GM21786 (cell line): ENCODE results near the gene MRPS35.

Source experiments
- ATAC-seq: cut with Tn5 transposase; IDR thresholded peaks from one replicate; pipeline ENCODE4 v1.9.1; 2021; ENCODE audit not compliant: unreplicated experiment

The MRPS35 gene

DNA sequence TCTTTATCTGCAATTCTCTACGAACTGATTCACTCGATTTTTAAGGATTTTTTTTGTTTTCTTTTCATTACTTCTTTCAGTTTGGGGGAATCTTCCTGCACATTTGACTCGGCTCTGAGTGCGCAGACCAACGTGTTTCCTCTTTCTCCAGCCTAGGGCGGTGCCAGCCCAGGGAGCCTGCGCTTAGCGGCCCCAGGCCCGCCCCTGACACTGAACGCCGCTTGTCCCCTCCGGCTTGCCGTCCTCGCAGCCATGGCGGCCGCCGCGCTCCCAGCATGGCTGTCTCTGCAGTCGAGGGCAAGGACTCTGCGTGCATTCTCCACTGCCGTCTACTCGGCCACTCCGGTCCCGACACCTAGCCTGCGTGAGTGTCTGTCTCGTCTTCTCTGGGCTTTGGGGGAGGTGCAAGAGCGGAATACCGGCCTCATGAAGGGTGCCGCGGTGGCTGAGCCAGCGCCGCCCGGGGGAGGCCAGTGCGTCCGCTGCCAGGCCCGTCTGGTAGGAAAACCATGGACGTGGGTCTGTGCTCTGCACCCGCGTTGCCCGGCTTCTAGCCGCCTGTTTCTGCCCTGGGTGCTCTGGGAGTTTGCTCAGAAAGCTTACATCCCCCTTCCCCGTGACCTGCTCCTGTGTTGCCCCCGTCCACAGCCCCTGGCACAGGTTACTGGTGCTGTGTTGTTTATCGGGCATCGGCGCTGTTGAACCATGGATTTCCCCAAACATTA lies at the start of gene MRPS35:
TSS of gene MRPS35 (plus strand) at position 241 of the 725 bp plus-strand sequence. CDS start at position 253, 12 bp downstream.
- ATAC-seq: peak; percentile 96

DNA sequence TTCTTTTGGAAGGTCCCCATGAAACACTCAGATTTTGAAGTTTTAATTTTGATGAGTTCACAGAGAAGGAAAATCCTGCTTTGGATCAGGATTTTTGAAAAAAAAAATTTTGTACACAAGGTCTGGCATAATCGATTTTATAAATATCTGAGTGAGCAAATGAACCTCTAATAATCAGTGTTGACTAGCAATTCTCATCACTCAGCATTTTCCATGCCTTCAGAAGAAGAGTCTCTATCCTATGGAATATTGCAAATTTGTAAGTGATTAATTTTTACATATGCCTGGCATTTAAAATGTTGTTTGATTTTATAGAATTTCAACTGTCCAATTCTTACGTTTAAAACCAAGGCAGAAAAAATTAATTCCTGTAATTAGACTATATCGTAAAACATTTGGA lies 44.9 kb upstream of the MRPS35 start:
- no peak for ATAC-seq

DNA sequence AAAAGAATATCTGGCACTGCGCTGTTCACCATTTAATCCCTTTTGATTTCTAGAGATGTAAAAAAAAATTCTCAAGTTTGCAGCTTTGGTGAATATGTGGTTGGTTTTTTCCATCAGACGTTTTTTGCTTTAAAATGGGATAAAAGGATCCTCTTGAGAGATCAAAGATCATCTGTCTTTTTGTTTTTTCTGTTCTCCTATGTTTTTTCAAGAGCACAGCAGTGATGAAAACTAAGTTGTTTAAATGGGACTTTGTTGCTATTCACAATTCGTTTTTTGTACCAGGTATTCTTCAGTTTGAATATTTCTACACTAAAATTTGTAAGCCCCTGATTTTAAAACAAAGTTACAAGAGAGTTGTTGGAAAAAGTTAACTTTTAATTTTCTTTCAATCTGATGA lies 44.1 kb upstream of the MRPS35 start:
- ATAC-seq: no peak

DNA sequence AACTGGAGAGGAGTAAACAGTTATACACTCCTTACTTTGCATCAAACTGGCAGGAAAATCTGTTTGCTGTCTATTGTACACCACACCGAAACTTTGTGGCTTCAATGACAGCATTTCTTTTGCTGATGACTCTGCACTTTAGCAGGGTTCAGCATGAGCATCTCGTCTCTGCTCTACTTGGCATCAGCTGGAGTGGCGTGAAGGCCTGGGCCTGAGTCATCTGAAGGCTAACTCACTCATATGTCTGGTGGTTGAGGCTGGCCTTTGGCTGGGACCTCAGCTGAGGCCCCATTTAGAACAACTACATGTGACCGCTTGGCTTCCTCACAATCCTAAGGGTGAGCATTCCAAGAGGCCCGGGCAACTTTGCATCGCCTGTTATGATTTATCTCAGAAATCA lies 43.1 kb upstream of the MRPS35 start:
- ATAC-seq: no peak

DNA sequence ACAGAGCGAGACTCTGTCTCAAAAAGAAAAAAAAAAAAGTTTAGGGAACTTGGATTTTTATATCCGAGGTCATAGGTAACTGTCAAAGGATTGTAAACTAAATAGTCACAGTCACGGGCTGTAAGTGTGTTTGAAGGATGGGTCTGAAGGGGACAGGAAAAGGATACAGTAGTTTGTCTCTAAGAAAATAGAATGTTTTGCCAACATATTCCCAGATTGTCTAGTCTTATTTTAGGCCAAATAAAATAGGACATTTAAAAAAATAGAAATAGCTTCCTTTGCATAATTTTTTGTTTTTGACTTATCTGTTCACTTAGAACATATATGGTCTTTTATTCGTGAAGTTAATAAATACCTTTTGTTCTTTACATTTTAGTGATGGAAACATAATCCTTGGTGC lies 38.6 kb upstream of the MRPS35 start:
- ATAC-seq: no peak

DNA sequence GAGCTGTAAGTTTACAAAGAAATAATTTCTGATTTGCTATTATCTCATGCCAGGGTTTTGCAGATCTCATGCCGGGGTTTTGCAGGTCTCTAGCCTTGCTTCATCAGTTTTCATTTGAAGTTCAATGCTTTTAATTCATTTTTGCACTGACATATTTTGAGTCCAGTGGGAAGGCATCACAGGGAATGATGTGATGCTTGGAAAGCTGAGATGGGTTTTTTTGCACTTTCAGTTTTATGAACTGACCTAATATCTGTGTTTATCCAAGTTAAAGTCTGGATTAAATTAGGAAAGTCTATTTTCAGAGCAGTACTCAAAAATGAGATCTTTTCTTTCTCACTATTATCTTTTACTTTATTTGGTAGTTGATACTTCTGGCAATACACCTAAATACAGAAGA lies 38.0 kb upstream of the MRPS35 start:
- ATAC-seq: no peak

DNA sequence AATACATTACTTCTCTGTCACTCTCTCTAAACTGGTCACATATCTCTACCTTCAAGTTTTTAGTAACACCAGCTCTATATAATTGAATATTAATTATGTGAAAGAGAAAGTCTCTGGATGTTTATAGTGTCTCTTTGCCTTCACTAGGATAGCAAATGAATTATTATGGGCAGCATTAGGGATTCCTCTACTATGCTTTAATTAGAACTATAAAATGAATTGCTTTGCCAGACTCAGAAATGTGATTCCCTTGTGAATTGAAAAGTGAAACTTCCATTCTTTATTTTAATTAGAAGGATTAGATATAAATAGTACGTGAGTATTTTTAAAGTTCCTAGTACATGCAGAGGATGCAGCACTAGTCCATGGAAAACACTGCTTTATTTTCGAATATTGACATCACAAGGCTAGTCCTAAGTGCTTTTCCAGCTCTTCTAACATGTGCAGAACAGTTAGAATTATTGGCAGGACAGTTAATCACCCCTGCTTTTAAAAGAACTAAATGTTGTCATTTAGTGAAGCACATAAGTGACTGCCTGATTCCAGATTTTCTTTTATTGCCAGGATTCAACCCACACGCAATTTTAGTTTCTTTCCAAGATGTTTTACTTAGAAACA lies 37.4 kb upstream of the MRPS35 start:
- ATAC-seq: no peak

DNA sequence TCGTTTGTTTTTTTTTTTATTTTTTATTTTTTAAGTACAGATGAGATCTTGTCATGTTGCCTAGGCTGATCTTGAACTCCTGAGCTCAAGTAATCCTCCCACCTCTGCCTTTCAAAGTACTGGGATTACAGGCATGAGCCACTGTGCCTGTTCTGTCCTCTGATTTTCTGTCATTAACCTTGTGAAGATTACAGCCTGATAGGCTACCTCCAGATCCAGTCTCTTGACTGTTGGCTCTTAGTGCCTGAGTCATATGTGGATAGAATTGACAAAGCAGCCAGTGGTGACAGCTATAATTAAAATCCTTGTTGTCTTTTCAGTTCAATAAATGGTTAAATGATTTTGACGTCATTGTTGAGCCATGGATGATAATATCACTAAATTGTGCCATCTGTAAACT lies 35.6 kb upstream of the MRPS35 start:
- ATAC-seq: no peak

DNA sequence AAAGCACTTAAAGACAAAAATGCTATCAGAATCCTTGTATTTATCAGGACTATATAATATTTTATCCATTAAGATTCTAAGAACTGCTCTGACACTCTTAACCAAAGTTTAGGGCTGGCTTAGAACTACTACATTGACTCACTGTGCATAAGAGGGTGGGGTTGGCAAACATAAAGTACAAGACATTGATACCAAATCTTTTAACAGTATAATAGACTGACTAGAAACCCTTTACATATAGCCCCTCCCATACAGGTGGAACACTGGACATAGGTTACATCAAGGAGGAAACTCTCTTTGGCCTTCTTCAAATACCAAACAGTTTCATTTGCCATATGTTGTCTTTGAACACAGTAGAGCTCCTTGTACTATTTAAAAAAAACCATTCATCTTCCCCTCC lies 30.0 kb upstream of the MRPS35 start:
- ATAC-seq: no peak

DNA sequence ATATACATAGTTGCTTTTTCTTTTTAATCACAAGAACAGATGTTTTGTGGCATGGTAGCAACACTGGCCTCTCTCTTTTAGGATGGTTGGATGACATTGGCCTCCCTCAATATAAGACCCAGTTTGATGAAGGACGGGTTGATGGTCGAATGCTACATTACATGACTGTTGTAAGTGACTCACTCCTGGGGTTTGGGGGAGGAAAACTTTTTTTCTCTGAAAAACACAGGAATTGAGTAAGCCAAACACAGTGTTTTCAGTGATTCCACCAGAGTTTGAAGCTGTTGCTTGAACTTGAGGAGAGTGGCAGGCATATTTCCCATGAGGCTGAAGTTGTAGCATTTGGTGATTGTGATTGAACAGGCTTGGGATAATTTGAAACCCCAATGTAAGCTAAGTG lies 28.1 kb upstream of the MRPS35 start:
- no peak for ATAC-seq

DNA sequence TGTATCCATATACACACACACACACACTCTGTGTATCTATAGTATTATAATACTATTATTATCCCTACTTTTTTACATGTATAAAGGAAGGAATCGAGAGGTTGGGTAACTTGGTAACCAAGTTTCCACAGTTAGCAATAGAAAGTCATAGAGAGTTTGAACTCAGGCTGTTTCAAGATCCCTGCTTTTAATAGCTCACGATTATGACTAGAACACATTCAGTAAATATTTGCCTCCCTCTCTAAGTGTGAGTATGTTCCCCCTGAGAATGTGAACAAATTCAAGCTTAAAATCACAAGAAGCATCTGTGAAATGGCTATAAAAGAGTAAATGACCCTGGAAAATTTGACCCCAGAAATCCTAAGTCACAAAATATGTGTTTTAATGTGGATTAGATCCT lies 25.4 kb upstream of the MRPS35 start:
- no peak for ATAC-seq

DNA sequence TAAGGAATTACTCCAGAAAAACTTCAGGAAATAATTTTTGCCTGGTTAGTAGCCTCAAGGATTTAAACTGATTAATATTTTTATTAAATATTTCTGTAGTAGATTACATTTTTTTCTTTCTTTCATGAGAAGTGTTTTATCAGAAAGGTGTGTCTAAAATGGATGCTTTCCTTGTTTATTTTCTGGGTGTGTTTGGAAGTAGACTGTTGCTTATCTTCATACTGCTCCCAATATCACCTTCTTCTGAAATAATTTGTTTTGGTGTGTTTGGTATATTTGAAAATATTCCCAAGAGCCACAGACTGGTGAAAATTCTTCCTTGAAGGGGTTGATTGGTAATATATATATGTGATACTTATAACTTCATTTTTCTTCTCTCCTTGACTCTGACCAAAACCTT lies 24.5 kb upstream of the MRPS35 start:
- ATAC-seq: no peak

DNA sequence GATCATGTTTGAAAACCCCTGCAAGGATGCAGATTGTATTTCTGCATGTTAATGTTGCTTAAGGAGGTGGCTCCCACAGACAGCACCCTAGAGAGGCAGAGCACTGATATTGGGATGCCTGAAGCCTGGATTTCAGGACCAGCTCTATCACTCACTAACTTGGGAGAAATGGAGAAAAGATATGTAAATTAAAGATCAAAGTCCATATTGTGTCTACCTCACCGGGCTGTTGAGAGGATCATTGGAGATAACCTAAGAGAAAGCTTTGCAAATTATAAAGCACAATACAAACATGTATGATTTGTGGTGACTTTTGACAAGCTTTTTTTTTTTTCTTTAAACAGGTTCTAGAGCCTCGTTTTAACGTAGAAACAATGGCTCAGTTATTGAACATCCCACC lies 22.0 kb upstream of the MRPS35 start:
- no peak for ATAC-seq

DNA sequence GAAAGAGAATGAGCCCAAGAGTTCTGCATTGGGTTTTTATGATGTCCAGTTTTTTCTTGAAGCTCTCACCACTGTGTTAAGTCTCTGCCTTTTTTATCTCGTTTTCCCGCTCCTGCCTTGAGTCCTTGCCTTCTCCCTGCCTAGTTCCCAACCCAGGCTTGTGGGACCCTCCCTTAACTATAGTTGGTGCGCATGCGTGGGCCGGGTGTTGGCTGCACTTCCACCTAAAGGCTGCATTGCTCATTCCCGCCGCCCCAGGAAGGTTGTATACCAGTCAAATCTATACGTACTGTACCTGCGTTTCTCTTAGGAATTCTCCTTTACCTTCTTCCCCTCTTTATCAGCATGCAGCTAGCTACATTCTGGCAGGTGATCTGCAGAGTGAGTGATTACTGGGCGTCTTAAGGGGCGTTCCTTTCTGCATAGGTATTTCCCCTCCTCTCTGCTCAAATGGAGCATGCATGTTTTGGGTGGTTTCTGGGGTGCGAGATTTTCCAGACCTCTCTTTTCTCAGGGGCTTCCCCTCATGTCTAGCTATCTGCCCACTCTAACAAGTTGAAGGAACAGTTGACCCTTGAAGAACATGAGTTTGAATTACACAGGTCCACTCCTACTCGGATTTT lies 21.0 kb upstream of the MRPS35 start:
- ATAC-seq: no peak

DNA sequence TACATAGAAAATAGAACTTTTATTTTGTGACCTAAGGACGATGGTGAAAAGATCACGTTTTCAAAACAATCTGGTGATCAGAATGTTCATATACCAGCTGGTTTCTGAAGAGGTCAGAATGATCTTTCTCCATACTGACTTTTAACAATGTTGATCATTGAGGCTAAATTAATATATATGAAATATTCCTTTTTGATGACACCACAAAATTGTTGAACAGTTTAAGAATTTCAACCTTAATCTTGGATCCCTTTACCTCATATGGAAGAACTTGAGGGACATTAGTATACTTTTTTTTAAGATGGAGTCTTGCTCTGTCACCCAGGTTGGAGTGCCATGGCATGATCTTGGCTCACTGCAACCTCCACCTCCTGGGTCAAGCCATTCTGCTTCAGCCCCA lies 17.2 kb upstream of the MRPS35 start:
- no peak for ATAC-seq

DNA sequence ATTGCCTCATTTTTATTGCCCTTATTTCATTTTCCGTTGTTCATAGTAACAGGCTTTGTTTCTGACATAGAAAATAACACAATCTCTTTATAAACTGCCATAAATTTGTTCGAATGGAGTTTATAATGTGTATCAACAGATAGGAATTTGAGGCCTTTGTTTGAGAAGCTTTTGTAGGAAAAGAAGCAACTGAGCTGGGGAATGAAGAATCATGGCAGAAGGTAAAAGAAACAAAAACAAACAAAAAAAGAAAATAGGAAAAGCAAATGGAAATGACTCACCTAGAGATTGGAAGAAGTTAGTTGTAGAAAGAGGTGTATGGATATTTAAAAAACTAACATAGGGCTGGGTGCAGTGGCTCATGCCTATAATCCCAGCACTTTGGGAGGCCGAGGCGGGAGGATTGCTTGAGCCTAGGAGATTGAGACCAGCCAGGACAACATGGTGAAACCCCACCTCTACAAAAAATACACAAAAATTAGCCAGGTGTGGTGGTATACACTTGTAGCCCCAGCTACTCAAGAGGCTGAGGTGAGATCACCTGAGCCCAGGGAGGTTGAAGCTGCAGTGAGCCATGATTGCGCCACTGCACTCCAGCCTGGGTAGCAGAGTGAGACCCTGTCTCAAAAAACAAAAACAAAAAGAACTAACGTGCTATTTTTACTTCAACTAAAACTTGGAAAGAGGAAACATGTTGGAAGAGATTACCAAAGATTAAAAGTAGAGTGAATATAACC lies 14.9 kb upstream of the MRPS35 start:
- ATAC-seq: no peak

DNA sequence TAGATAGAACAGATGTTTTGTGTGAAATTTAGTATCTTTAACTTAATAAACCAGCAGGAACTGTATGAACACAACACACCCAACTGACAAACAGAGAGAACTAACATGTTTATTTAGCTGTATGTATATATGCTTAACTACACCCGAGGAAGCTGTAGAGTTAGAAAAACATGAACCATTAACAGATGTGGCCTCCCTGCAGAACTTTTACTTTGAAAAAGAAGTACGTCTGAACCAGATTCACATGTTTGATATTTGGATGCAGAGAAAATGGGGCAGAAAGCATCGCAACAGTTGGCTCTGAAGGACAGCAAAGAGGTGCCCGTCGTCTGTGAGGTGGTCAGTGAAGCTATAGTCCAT lies 14.4 kb upstream of the MRPS35 start, which contains the start of gene REP15:
TSS of gene REP15 (plus strand) at position 155 of the 360 bp plus-strand sequence. CDS start at position 271, 116 bp downstream.
- no peak for ATAC-seq

DNA sequence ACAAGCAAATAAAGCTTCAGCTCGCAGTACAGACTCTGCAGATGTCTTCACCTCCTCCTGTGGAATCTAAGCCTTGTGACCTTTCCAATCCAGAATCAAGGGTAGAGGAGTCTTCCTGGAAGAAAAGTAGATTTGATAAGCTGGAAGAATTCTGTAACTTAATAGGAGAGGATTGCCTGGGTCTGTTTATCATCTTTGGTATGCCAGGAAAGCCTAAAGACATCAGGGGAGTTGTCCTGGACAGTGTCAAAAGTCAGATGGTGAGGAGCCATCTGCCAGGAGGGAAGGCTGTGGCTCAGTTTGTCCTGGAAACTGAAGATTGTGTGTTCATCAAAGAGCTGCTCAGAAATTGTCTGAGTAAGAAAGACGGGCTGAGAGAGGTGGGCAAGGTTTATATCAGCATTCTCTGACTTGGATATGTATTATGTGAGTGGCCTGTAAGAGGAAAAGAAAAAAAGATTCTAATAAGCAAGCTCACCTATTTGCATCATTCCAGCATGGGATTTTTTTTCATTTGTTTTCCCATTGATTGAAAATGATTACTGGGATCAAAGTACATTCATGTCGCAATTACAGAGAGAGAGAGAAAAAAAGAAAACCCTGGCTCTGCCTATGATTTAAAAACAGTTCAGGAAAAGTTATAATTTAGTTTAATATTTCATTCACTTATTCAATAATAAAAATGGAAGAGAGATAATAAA lies 13.6 kb upstream of the MRPS35 start:
- no peak for ATAC-seq

DNA sequence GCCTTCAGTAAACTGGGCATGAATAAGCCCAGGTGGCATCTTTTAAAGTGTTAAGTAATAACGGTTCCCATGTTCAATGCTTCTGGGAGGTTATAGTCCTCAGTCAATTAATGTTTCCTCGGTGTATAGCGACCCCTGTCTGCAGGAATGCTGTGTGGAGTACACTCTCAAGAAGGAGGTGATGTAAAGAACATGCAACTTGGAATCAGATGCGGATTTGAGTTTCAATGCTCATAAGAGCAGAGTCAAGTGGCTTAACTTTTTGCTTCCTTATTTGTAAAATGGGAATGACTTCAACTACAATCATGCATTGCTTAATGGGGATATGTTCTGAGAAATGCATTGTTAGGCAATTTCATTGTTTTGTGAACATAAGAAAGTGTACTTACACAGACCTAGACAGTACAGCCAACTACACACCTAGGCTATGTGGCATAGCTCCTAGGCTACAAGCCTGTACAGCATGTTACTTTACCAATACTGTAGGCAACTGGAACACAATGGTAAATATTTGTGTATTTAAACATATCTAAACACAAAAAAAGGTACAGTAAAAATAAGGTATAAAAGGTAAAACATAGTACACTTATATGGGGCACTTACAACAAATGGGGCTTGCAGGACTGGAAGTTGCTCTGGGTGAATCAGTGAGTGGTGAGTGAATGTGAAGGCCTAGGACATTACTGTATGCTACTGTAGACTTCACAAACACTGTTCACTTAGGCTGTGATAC lies 6.7 kb upstream of the MRPS35 start:
- ATAC-seq: peak; percentile 85

DNA sequence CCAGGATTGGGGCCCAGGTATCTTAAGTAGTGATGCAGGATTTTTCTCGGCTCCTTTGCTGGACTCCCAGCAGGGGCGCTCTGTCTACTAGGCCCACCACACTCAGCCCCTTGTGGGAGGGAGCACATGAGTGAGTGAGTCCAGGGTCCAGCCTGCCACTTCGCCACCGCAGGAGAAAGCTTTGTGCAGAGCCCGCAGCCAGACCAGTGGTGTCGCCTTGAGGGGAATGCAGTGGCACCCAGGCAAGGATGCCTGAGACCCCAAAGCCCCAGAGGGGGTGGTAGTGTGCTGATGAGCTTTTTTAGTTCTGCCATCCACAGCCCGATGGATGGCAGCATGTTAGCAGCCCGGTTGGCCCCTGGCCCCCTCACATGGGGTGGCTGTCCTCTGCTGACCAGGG lies 5.4 kb upstream of the MRPS35 start:
- ATAC-seq: no peak
